ENCODE results near the gene DSCAML1. TPM values are rescaled to one million over a fixed set of nuclear protein-coding genes. Genes with fewer than 3 reads are reported as not detected.

Gene DSCAML1
- total and polyA plus RNA-seq, 2 of the 8 experiments (the other 6 are each of a cell fraction or from before 2014, with no cell fraction given) = 0.19 to 0.24 TPM

GRCh38 chr11:117834068-117834810, 37.2 kb upstream of the DSCAML1 start (continued):
- TF ChIP-seq ATF2 (IDR thresholded peaks at IDR 0.05; ENCODE audit: low read length) (no peak), SP1 (IDR thresholded peaks at IDR 0.05; ENCODE audit: low read depth, low read length) (no peak), RAD21 (IDR thresholded peaks at IDR 0.05 in 1 of 2, conservative IDR thresholded peaks at IDR 0.05 in 1 of 2; ENCODE audit: low read depth in 2 of 2, low read length in 2 of 2) (no peak), CEBPB (IDR thresholded peaks at IDR 0.05; ENCODE audit: low read depth, low read length) (no peak), BCL11A (IDR thresholded peaks at IDR 0.05; ENCODE audit: low read depth in 2 of 2, low read length in 2 of 2) (no peak), SP2 (IDR thresholded peaks at IDR 0.05; ENCODE audit: low read length) (no peak)

Data from H1 (cell line).